HG03520 (cell line): ENCODE data around the gene OCSTAMP.

Source experiments
- ATAC-seq: cut with Tn5 transposase; IDR thresholded peaks from one replicate; pipeline ENCODE4 v1.9.1; 2021; ENCODE audit warnings: mild to moderate bottlenecking, moderate library complexity; ENCODE audit not compliant: unreplicated experiment

Gene OCSTAMP

DNA sequence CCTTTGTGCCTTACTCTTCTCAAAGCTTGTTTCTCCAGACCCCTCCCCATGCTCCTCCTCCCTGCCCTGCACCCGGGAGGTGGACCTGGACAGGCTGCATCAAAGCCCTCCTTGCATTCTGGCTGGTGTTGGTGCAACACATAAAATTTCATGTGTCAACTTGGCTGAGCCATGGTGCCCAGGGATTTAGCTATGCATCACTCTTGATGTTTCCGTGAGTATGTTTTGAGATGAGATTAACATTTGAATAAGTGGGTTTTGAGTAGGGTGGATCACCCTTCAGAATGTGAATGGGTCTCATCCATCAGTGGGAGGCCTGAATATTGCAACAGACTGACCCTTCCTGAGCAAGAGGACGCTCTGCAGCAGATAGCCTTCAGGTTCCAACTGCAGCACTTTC, 4.4 kb upstream of the OCSTAMP start:
- no peak for ATAC-seq

GRCh38 chr20:46553926-46554325, 3.5 kb upstream of the OCSTAMP start:
- no peak for ATAC-seq

GRCh38 chr20:46552460-46553420, 2.3 kb upstream of the OCSTAMP start:
- peak; percentile 82 for ATAC-seq

- no peak for ATAC-seq
Measured at GRCh38 chr20:46551522-46552381, 1.3 kb upstream of the OCSTAMP start.

GRCh38 chr20:46549188-46549972, 1.1 kb downstream of the OCSTAMP start:
- no peak for ATAC-seq

GRCh38 chr20:46548688-46549087, 1.8 kb downstream of the OCSTAMP start:
- ATAC-seq, result no peak

GRCh38 chr20:46547995-46548394, 2.5 kb downstream of the OCSTAMP start:
- ATAC-seq, result no peak

DNA sequence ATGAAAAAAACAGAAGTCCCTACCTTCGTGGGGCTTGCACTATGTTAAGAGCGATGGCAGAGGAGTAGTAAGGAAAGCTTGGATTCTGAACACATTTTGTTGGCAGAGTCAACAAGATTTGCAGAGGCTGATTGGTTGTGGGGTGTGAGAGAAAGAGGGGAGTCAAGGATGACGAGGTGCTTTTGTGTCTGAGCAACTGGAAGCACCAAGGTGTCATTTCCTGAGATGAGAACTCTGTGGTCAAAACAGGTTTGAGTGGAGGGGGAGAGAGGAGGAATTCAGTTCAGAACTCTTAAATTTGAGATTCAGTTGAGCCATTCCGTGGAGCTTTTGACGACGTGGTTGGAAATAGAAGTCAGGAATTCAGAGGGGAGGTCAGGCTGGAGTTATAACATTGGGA, 3.5 kb downstream of the OCSTAMP start:
- ATAC-seq, result no peak

DNA sequence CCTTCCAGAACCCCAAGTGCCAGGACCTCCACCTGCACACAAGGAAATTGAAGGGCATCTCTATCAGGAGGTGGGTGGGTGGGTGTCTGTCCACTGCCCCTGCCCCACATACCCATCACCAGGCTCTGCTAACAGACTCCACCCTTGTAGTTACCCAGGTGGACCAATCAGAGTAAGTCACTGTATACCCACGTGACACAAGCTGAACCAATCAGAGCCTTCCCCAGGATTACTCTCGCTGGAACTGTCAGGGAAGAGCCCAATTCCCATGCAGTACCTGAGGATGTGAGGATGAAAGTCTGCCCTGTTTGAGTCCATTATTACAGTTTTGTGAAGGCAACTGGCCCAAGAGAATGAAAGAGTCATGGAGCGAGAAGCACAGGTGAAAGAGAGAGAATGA, 4.2 kb downstream of the OCSTAMP start:
- no peak for ATAC-seq

GRCh38 chr20:46545827-46546138, 4.7 kb downstream of the OCSTAMP start:
- no peak for ATAC-seq

DNA sequence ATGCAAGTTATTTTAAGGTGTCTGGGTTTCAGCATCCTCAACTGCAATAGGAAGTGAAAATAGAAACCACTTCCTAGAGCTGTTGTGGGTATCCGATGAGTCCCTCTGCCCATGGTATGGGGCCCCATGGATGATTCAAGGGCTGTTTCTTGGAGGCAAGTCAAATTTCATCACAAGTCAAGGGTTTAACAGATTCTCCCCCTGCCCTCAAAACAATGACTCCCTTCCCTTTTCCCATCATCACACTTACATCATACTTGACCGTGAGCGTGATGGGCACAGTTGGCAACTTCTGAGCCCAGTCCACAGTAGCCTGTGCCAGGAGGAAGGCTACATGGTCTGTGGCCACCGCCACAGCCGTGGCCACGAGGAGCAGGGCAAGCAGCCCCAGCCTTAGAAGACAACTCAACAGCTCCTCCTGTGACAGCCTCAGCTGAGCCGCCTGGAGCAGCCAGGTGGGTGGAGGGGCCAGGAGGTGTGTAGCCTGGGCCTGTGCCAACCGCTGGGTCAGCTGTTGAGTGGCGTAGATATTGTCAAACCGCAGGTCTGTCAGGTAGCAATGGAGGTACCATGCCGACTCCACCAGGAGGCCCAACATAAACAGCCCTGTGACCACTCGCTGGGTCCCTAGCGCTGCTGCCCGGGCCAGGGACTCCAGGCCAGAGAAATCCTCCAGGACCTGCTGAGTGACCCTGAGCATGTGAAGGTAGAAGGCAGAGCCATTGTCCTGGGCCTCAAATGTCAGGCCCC, 5.2 kb downstream of the OCSTAMP start:
- ATAC-seq, result no peak

GRCh38 chr20:46544576-46544975, 5.9 kb downstream of the OCSTAMP start:
- ATAC-seq, result no peak

- ATAC-seq, result no peak
Measured at GRCh38 chr20:46543959-46544358, 6.5 kb downstream of the OCSTAMP start.

- no peak for ATAC-seq
Measured at GRCh38 chr20:46543033-46543432, 7.4 kb downstream of the OCSTAMP start.

DNA sequence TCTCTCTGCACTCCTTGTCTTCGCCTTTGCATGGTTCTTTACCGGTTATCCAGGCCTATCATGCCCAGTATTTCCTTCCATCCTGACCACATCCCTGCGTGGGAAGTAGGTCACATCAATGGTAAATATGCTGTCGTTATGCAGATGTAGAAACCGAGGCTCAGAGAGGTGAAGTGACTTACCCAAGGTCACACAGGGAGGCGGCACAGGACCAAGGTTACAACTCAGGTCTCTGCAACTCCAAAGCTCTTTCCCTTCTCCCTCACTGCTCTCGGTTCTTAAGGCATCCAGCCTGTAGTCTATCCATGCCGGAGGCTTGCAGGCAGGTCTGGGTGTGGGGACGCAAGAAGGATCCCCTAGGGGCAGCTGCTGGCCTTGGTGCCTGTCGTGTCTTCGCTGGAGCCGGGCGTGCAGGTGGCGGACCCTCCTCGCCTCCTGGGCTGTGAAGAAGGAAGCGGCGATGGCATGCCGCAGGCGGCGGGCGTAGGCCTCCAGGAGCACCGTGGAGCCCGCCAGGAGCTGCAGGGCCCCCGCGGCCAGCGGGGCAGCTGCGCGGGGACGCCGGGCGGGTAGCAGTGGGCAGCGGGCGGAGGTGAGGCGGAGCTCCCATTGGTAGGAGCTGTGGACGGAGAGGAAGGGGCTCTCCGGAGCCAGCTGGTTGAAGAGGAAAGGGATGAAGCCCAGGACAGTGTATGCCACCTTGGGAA, 9.1 kb downstream of the OCSTAMP start:
- ATAC-seq, result no peak

DNA sequence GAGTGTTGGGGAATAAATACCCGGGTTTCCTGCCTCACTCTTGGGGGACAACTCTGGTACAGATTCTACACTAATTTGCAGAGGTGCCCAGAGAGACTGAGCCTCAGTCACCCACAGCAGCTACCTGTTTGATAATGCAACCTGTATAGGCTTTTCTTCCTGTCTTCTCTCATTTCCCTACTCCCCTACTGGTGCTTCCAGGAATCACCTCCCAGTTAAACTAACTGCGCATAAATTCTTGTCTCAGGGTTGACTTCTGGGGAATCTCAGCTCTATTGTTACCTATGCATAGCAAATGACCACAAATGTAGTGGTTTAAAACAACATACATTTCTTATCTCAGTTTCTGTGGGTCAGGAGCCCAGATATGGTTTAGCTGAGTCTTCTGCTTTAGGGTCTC, 11.3 kb downstream of the OCSTAMP start:
- no peak for ATAC-seq

- ATAC-seq, result no peak
Measured at GRCh38 chr20:46530640-46531039, 19.8 kb downstream of the OCSTAMP start.

GRCh38 chr20:46523696-46524328, 26.6 kb downstream of the OCSTAMP start:
- ATAC-seq, result no peak

- no peak for ATAC-seq
Measured at GRCh38 chr20:46523108-46523507, 27.3 kb downstream of the OCSTAMP start.
